ENCODE results near the gene C15orf40. TPM values are rescaled to one million over a fixed set of nuclear protein-coding genes. Genes with fewer than 3 reads are reported as not detected.

Gene C15orf40
- total and polyA plus RNA-seq, 9 of the 15 experiments (the other 6 are each of a cell fraction or from before 2014, with no cell fraction given), result 15.9 to 52.0 (median 27.0) TPM

- TF ChIP-seq, protein P1, sequence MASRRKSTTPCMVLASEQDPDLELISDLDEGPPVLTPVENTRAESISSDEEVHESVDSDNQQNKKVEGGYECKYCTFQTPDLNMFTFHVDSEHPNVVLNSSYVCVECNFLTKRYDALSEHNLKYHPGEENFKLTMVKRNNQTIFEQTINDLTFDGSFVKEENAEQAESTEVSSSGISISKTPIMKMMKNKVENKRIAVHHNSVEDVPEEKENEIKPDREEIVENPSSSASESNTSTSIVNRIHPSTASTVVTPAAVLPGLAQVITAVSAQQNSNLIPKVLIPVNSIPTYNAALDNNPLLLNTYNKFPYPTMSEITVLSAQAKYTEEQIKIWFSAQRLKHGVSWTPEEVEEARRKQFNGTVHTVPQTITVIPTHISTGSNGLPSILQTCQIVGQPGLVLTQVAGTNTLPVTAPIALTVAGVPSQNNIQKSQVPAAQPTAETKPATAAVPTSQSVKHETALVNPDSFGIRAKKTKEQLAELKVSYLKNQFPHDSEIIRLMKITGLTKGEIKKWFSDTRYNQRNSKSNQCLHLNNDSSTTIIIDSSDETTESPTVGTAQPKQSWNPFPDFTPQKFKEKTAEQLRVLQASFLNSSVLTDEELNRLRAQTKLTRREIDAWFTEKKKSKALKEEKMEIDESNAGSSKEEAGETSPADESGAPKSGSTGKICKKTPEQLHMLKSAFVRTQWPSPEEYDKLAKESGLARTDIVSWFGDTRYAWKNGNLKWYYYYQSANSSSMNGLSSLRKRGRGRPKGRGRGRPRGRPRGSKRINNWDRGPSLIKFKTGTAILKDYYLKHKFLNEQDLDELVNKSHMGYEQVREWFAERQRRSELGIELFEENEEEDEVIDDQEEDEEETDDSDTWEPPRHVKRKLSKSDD (conservative IDR thresholded peaks at IDR 0.05; ENCODE audit: low read length), result 0 out of 2 replicates have a peak, but pooled peaks have one; percentile 47
- TF ChIP-seq KDM4B (IDR thresholded peaks at IDR 0.05; ENCODE audit: borderline replicate concordance in 2 of 2, low read depth in 1 of 2) (no peak), NFIC (IDR thresholded peaks at IDR 0.05) (peak; percentile 98), GABPB2 (CRISPR knock-in tag; conservative IDR thresholded peaks at IDR 0.05) (no peak), POLR2G (IDR thresholded peaks at IDR 0.05; ENCODE audit: low read depth, low read length) (peak; percentile 81), KAT2B (IDR thresholded peaks at IDR 0.05; ENCODE audit: low read depth, low read length) (no peak), SPI1 (IDR thresholded peaks at IDR 0.05; ENCODE audit: borderline replicate concordance, low read depth, low read length) (peak; percentile 69; the same call in 1 of the 2 replicates), CHD2 (IDR thresholded peaks at IDR 0.05; ENCODE audit: low read depth, low read length) (peak; percentile 95), L3MBTL2 (IDR thresholded peaks at IDR 0.05) (peak; percentile 98), EHMT2 (IDR thresholded peaks at IDR 0.05) (peak; percentile 88), SOX6 (IDR thresholded peaks at IDR 0.05) (peak; percentile 35; the same call in 1 of the 2 replicates), FOS (IDR thresholded peaks at IDR 0.05; ENCODE audit: extremely low read depth, insufficient read length) (no peak), XRCC3 (IDR thresholded peaks at IDR 0.05) (no peak), NR2C1 (IDR thresholded peaks at IDR 0.05) (peak; percentile 95), NR2C1 (tag; IDR thresholded peaks at IDR 0.05) (peak; percentile 96), TAF1 (IDR thresholded peaks at IDR 0.05; ENCODE audit: control insufficient read depth, extremely low read depth, insufficient read depth, low read length, severe bottlenecking) (peak; percentile 43), EP400 (IDR thresholded peaks at IDR 0.05) (peak; percentile 70), POLR2H (tag; IDR thresholded peaks at IDR 0.05; ENCODE audit: low read depth) (peak; percentile 68), PKNOX1 (IDR thresholded peaks at IDR 0.05) (peak; percentile 79), CBFB (CRISPR knock-in tag; IDR thresholded peaks at IDR 0.05) (0 out of 2 replicates have a peak, but pooled peaks have one; percentile 40), RBFOX2 (IDR thresholded peaks at IDR 0.05; ENCODE audit: low read depth, low read length) (peak; percentile 84), BCL6 (CRISPR knock-in tag; IDR thresholded peaks at IDR 0.05) (no peak), FOXK2 (conservative IDR thresholded peaks at IDR 0.05 in 1 of 2, IDR thresholded peaks at IDR 0.05 in 1 of 2; ENCODE audit: low read depth in 2 of 2) (peak in 1 of 2 experiments; percentile 26; a peak in 1 of 4 replicates), SAP30 (IDR thresholded peaks at IDR 0.05; ENCODE audit: borderline replicate concordance, insufficient read depth, low read depth, low read length, poor library complexity, severe bottlenecking) (peak; percentile 77)
- TF ChIP-seq, protein P2, sequence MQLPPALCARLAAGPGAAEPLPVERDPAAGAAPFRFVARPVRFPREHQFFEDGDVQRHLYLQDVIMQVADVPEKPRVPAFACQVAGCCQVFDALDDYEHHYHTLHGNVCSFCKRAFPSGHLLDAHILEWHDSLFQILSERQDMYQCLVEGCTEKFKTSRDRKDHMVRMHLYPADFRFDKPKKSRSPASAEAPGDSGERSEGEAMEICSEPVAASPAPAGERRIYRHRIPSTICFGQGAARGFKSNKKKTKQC (CRISPR knock-in tag; IDR thresholded peaks at IDR 0.05), result peak; percentile 56; the same call in 1 of the 2 replicates
Measured at GRCh38 chr15:82985688-82986441, 25.6 kb downstream of the C15orf40 start, which contains the start of gene RAMAC (continued).

All from K562 (cell line).